Hepatic stellate cell (primary cell): Measurements from ENCODE around the gene RAB4A.

Source experiments
- DNase-seq: peaks from one replicate; pipeline ENCODE4 v3.0.0; 2011; ENCODE audit warnings: low spot score

RAB4A gene, protein sequence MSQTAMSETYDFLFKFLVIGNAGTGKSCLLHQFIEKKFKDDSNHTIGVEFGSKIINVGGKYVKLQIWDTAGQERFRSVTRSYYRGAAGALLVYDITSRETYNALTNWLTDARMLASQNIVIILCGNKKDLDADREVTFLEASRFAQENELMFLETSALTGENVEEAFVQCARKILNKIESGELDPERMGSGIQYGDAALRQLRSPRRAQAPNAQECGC

GRCh38 chr1:229270547-229271447, at the start of gene RAB4A:
TSS of gene RAB4A (plus strand) at chr1:229271111. CDS start at chr1:229271340, 229 bp downstream.
- peak; percentile 93 for DNase-seq

GRCh38 chr1:229222081-229222480, 48.8 kb upstream of the RAB4A start:
- DNase-seq, result no peak

- no peak for DNase-seq
Observed at GRCh38 chr1:229223498-229223897, 47.4 kb upstream of the RAB4A start.

DNA sequence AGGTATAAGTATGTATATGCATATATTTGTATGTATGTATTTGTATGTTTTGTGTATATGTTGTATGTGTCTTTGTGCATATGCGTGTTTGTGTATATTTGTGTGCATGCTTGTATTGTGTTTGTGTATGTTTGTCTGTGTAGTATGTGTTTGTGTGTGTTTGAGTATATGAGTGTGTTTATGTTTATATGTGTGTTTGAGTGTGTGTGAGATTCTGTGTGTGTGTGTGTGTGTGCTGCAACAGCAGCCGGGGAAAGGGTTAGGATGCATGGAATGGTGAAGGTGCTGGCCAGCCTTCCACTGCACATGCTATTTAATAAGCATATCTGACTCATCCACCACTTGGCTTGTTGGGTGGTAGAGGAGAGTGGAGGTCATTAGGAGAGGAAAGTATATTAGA, 46.6 kb upstream of the RAB4A start:
- no peak for DNase-seq

- DNase-seq, result no peak
Observed at GRCh38 chr1:229225331-229225782, 45.6 kb upstream of the RAB4A start.

DNA sequence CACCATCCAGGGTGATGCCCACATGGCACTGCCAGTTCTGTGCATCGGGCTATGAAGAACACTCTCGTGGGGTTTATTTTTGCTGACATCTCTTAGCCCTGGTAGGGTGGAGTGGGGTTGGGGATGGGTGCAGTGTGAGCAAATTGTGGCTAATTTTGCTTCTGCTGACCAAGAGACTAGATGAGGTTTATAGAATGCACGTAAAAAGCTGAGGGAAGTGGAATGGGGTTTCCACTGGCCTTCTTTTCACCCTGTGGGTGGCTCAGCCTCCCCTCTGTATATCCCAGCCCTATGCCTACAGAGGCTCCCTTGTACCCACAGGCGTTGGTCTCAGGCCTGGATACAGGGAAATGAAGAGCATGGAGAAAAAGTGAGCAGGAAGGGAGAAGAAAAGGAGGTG, 44.1 kb upstream of the RAB4A start:
- no peak for DNase-seq

DNA sequence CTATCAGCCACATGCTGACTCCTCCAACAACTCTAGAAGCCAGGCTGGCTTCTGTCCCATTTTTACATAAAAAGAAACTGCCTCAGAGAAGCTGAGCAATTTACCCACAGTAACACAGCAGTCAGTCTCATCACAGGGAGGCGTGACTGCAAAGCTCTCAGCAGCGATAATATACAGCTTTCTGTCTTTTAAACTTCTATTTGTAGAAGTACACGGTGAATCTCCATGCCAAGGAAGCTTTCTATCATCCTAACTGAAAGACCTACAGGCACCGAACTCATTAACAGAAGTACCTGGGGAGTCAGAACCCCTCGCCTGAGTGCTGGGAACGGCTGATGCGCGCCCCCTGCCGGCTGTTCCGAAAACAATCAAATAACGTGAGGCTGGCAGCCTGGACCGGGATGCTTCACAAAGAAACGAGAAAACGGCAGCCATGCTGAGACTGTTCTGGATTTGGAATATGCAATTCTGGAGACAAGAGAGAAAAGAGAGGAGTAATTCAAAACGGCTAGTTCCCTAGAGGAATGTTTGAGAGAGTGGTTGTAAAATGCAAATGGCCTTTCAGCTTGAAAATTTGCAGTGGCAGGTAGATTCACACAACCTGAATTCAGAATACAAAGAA, 43.5 kb upstream of the RAB4A start:
- DNase-seq, result peak; percentile 64

DNA sequence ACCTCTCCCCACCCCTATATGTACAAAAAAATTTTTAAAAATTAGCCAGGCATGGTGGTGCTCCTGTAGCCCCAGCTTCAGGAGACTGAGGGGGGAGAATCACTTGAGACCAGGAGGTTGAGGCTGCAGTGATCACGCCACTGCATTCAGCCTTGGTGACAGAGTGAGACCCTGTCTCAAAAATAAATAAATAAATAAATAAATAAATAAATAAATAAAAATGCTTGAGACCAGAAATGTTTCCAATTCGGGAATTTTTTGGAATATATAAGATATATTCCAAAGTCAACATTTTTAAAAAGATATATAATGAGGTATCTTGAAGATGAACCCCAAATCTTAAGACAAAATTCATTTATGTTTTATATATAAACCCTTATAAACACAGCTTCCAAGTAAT, 42.4 kb upstream of the RAB4A start:
- no peak for DNase-seq

GRCh38 chr1:229229137-229229720, 41.7 kb upstream of the RAB4A start:
- DNase-seq, result no peak

GRCh38 chr1:229229721-229230139, 41.2 kb upstream of the RAB4A start:
- DNase-seq, result no peak

GRCh38 chr1:229230140-229230892, 40.6 kb upstream of the RAB4A start:
- no peak for DNase-seq

DNA sequence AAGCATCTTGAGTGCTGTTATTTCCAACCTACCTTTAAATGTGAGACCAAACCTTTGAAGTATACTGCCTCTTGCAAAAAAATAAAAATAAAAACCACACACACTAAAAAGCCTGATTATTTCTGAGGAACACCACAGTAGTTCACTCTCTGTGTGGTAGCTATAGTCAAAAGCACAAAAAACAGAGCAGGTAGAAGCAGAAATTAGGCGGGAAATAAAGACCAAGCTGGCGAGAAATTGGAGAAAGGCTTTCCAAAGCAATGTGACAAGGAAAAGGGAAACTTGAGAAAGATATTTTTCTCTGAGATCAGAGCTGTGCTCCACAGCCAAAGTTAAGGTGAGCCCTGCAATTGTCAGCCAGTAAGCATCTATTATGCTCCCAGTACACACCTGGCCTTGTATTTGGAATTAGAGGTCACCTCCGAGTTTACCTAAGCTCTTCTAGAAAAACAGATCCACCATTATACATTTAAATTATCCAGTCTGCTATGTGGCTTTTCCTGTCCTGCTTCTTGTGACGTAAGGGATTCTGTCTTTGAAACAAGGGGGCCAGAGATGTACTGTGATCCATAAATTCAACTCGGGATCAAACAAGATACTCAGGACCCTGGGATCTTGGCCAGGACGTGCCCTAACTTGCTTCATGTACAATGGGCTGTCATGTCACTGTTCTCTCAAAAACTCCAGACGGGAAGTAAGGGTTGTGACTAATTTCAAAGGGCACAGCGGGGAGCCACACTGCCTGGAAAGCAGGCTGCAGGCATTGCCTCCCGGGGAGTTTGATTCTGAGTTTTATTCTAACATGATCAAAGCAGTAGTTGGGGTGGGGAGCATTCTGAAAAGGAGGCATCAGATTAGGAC, 39.8 kb upstream of the RAB4A start:
- DNase-seq, result no peak

- DNase-seq, result no peak
Observed at GRCh38 chr1:229231754-229232119, 39.2 kb upstream of the RAB4A start.

GRCh38 chr1:229234870-229235472, 35.9 kb upstream of the RAB4A start:
- DNase-seq, result no peak

GRCh38 chr1:229237320-229237719, 33.6 kb upstream of the RAB4A start:
- DNase-seq, result no peak

- no peak for DNase-seq
Observed at GRCh38 chr1:229238231-229238630, 32.7 kb upstream of the RAB4A start.

GRCh38 chr1:229238674-229239415, 32.1 kb upstream of the RAB4A start:
- no peak for DNase-seq

GRCh38 chr1:229240532-229240931, 30.4 kb upstream of the RAB4A start:
- DNase-seq, result no peak

DNA sequence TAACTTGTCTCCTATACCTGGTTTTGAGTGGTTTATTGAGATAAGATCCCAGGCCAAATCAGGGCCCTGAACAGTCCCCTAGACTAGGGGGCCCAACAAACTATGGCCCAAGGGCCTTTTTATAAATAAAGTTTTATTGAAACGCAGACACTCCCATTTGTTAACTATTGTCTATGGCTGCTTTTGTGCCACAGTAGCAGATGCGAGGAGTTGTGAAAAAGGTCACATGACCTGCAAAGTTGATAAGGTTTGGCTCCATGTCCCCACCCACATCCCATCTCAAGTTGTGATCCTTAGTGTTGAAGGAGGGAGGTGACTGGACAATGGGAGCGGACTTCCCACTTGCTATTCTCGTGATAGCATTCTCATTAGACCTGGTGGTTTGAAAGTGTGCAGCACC, 29.5 kb upstream of the RAB4A start:
- no peak for DNase-seq

DNA sequence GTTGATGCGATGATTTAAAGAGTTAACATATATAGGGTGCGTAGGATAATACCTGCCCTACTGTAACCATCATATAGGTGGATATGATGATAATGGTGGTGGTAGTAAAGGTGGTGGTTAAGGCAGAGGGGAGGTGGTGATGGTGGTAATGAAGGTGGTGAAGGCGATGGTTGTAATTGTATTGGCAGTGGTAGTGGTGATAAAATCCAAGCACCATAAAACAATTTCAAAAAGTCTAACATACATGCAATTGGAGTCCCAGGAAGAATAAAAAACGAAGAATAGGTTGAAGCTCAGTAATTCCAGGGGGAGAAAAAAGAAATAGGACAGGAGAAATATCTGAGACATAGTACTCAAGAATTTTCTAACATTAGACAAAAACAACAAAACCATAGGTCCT, 27.3 kb upstream of the RAB4A start:
- no peak for DNase-seq
